Mononuclear cell (primary cell): ENCODE results near the gene PKLR. TPM values are rescaled to one million over a fixed set of nuclear protein-coding genes. Genes with fewer than 3 reads are reported as not detected.

Source experiments
- H3K27me3 ChIP-seq: 2 replicates; pipeline ENCODE4 v1.6.0; 2011; ENCODE audit warnings: low read length, control low read depth; ENCODE audit not compliant: insufficient read depth
- H3K4me1 ChIP-seq: 2 replicates; pipeline ENCODE4 v1.5.1; 2011; ENCODE audit warnings: mild to moderate bottlenecking, low read length, control low read depth; ENCODE audit not compliant: insufficient read depth
- H3K4me3 ChIP-seq: 2 replicates; pipeline ENCODE4 v1.5.1; 2011; ENCODE audit warnings: mild to moderate bottlenecking, low read length, moderate library complexity
- H3K9me3 ChIP-seq: 2 replicates; pipeline ENCODE4 v1.5.1; 2011; ENCODE audit warnings: low read depth, mild to moderate bottlenecking, control low read depth, low read length
- total RNA-seq: library from RNA; depleted of rRNA; stranded (reverse); fragments of >200 nt; gene quantifications from one replicate; pipeline ENCODE4 v1.2.3, GENCODE V29; 2012

The PKLR gene
- total RNA-seq, 1 donor, result not detected

- H3K27me3 ChIP-seq, result no peaks in the 10 kb centered on the region
- H3K4me1 ChIP-seq, result peaks cover 47% of the 10 kb centered on the region
- no peaks in the 10 kb centered on the region for H3K9me3 ChIP-seq
- H3K4me3 ChIP-seq, result no peak overlapping the region
Observed at GRCh38 chr1:155322571-155322952, 21.3 kb upstream of the PKLR start.

GRCh38 chr1:155321639-155322503 is 20.6 kb upstream of the PKLR start:
- no peaks in the 10 kb centered on the region for H3K27me3 ChIP-seq
- no peak overlapping the region for H3K4me3 ChIP-seq
- no peaks in the 10 kb centered on the region for H3K9me3 ChIP-seq
- peaks cover 47% of the 10 kb centered on the region for H3K4me1 ChIP-seq

- no peaks in the 10 kb centered on the region for H3K9me3 ChIP-seq
- H3K4me3 ChIP-seq, result peak within 1 kb of the TSS; percentile 22
- no peaks in the 10 kb centered on the region for H3K27me3 ChIP-seq
- H3K4me1 ChIP-seq, result peaks cover 47% of the 10 kb centered on the region
Observed at GRCh38 chr1:155320661-155321617, 19.7 kb upstream of the PKLR start, which contains the start of gene RUSC1. Gene RUSC1, plus strand, starts transcription at chr1:155320894. Its CDS starts 880 bp downstream, at chr1:155321774.

GRCh38 chr1:155320252-155320651 is 19.0 kb upstream of the PKLR start:
- Histone ChIP-seq H3K4me3 (peak overlapping the region; percentile 22), H3K4me1 (peaks cover 41% of the 10 kb centered on the region), H3K9me3 (no peaks in the 10 kb centered on the region), H3K27me3 (no peaks in the 10 kb centered on the region)

DNA sequence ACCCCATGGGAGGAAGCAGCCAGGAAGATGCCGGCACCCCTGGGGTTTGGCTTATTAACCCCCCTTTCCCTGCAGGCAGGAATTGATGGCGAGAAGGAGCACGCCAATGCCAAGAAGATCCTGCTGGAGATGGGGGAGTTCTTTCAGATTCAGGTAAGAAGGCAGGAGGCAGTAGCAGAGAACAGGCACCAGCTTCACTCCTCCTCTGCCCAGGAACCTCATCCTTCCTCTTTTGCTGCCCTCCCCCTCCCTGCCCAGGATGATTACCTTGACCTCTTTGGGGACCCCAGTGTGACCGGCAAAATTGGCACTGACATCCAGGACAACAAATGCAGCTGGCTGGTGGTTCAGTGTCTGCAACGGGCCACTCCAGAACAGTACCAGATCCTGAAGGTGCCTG is 18.3 kb upstream of the PKLR start:
- H3K4me1 ChIP-seq, result peaks cover 34% of the 10 kb centered on the region
- no peak overlapping the region for H3K4me3 ChIP-seq
- no peaks in the 10 kb centered on the region for H3K27me3 ChIP-seq
- H3K9me3 ChIP-seq, result no peaks in the 10 kb centered on the region

DNA sequence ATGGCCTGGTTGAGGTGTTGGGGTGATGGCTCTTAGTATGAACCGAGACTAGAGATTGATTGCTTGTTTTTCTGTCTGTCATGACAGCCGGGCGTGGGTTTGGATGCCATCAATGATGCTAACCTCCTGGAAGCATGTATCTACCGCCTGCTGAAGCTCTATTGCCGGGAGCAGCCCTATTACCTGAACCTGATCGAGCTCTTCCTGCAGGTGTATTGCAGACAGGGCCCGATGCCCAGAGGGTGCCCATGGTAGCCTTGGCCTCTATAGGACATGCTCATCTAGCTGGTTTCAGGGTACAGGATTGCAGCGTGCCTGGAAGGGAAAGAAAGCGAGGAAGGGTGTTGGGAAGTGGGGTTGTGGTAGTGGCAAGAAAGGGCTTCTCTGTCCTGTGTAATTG is 16.8 kb upstream of the PKLR start:
- H3K4me1 ChIP-seq, result peaks cover 33% of the 10 kb centered on the region
- no peaks in the 10 kb centered on the region for H3K27me3 ChIP-seq
- H3K9me3 ChIP-seq, result no peaks in the 10 kb centered on the region
- no peak overlapping the region for H3K4me3 ChIP-seq

DNA sequence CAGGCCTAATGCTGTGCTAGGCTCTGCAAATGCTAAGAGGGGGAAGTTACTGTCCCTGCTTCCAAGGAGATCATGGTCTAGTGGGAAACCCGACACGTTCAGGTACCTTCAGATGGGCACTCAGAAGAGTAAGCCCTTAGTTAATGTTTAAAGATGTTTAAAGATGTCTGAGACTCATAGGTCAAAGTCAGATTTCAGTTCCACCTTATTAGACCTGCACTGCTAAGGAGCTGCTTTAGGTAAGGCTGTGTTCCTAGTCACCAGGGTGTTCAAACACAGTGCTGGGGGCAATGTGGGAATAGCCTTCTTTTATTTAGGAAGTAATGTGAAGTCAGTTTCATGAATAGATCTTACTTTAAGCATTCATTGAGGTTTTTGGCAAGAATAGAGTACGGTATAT is 15.7 kb upstream of the PKLR start:
- Histone ChIP-seq H3K27me3 (no peaks in the 10 kb centered on the region), H3K4me3 (no peak overlapping the region), H3K4me1 (peaks cover 25% of the 10 kb centered on the region), H3K9me3 (no peaks in the 10 kb centered on the region)

DNA sequence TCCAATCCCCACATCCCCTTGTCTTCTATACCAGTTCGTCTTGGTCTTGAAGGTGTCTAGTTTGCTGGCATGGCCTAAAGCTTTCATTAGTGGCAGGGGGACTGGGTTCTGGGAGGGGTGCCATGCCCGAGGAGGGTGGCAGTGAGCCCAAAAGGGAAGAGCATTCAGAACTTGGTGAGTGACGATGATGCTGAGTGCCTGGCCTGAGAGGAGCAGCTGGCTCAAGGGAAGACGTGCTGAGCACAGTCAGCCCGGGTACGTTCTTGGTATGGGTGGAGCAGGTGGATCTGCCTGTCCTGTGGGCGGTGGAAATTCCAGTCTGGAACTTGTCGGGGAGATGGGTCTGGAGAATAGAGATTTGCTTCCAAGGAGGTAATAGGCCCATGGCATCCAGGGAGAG is 12.0 kb upstream of the PKLR start:
- peaks cover 17% of the 10 kb centered on the region for H3K4me1 ChIP-seq
- H3K4me3 ChIP-seq, result no peak overlapping the region
- no peaks in the 10 kb centered on the region for H3K27me3 ChIP-seq
- H3K9me3 ChIP-seq, result no peaks in the 10 kb centered on the region

DNA sequence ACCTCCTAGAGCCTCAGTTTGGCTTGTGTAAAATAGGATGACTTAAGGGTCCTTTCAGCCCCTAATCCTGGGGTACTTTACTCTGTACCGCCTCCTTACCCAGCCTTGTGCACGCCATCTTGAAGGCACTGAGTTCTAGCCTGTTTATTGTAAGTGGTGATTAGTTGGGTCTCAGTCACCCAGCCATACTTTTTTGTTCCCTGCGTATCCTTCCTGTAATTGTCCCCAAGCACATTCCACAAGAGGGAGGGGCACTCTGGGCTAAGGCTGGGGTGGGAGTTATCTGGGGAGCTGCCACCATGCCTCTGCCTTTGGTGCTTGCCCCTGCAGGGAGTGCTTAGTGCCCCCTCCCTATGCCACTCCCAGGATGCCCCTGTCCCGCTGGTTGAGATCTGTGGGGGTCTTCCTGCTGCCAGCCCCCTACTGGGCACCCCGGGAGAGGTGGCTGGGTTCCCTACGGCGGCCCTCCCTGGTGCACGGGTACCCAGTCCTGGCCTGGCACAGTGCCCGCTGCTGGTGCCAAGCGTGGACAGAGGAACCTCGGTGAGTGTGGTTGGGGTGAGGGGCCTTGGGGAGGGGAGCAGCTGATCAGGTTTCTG is 8.3 kb upstream of the PKLR start:
- Histone ChIP-seq H3K27me3 (no peaks in the 10 kb centered on the region), H3K4me3 (peak overlapping the region; percentile 87), H3K4me1 (peaks cover 25% of the 10 kb centered on the region)

GRCh38 chr1:155308493-155309422 is 7.5 kb upstream of the PKLR start, which contains the start of gene FDPS:
Gene FDPS, plus strand, starts transcription at chr1:155308866. Its CDS starts 924 bp downstream, at chr1:155309790.
- H3K9me3 ChIP-seq, result no peaks in the 10 kb centered on the region
- no peaks in the 10 kb centered on the region for H3K27me3 ChIP-seq
- peak within 1 kb of the TSS; percentile 87 for H3K4me3 ChIP-seq
- peaks cover 25% of the 10 kb centered on the region for H3K4me1 ChIP-seq

More for the DNA sequence above, 8.3 kb upstream of the PKLR start:
- H3K9me3 ChIP-seq, result no peaks in the 10 kb centered on the region

DNA sequence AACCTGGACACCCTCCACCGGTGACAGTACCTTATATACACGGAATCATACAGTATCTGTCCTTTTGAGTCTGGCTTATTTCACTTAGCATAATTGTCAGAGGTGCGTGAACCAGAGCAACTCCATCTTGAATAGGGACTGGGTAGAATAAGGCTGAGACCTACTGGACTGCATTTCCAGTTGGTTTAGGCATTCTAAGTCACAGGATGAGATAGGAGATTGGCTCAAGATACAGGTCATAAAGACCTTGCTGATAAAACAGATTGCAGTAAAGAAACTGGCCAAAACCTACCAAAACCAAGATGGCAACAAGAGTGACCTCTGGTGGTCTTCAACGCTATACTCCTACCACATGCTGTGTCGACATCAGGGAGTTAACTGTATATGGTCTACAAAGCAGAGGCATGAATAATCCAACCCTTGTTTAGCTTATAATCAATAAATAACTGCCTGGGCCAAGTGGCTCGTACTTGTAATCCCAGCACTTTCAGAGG is 6.1 kb upstream of the PKLR start:
- Histone ChIP-seq H3K4me3 (no peak overlapping the region), H3K9me3 (no peaks in the 10 kb centered on the region), H3K4me1 (peaks cover 25% of the 10 kb centered on the region), H3K27me3 (no peaks in the 10 kb centered on the region)

DNA sequence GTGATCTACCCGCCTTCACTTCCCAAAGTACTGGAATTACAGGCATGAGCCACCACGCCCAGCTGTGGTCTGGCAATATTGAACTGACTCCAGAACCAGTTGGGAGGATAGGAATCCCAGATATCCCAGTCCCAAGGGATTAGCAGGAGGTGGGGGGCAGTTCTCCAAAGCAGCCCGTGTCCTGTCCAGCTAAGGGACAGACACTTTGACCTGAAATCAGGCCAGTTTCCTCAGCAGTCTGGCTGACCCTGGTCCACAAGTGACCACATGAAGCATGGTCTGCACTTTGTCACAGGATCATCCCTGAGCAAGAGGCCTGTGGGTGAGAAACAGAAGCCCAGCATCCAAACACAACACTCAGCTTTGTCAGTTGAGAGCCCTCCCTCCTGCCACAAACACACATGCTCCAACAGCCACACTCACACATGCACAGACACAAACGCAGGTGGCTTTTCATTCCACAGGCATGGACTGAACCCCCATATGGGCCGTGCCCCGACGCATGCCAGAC is 4.7 kb upstream of the PKLR start:
- Histone ChIP-seq H3K4me1 (peaks cover 25% of the 10 kb centered on the region), H3K9me3 (no peaks in the 10 kb centered on the region), H3K4me3 (no peak overlapping the region), H3K27me3 (no peaks in the 10 kb centered on the region)

GRCh38 chr1:155304558-155305063 is 3.4 kb upstream of the PKLR start:
- peaks cover 15% of the 10 kb centered on the region for H3K4me1 ChIP-seq
- H3K27me3 ChIP-seq, result no peaks in the 10 kb centered on the region
- no peaks in the 10 kb centered on the region for H3K9me3 ChIP-seq
- H3K4me3 ChIP-seq, result no peak overlapping the region
